Astrocyte (in vitro differentiated cells and primary cell): ENCODE measurements around the gene PLXNB3.

Experiments
- EZH2 ChIP-seq: IDR thresholded peaks from 2 replicates; pipeline ENCODE4 v1.6.1; 2012; ENCODE audit warnings: mild to moderate bottlenecking, low read length, inconsistent platforms; ENCODE audit not compliant: insufficient read depth
- TF ChIP-seq, protein P1 (sequence below): IDR thresholded peaks from 2 replicates; pipeline ENCODE4 v1.5.1; 2011; ENCODE audit warnings: low read depth, mild to moderate bottlenecking, inconsistent platforms, low read length, moderate library complexity; ENCODE audit not compliant: insufficient read depth

GRCh38 chrX:153725039-153725831 is 38.8 kb upstream of the PLXNB3 start:
- TF ChIP-seq, protein P1, sequence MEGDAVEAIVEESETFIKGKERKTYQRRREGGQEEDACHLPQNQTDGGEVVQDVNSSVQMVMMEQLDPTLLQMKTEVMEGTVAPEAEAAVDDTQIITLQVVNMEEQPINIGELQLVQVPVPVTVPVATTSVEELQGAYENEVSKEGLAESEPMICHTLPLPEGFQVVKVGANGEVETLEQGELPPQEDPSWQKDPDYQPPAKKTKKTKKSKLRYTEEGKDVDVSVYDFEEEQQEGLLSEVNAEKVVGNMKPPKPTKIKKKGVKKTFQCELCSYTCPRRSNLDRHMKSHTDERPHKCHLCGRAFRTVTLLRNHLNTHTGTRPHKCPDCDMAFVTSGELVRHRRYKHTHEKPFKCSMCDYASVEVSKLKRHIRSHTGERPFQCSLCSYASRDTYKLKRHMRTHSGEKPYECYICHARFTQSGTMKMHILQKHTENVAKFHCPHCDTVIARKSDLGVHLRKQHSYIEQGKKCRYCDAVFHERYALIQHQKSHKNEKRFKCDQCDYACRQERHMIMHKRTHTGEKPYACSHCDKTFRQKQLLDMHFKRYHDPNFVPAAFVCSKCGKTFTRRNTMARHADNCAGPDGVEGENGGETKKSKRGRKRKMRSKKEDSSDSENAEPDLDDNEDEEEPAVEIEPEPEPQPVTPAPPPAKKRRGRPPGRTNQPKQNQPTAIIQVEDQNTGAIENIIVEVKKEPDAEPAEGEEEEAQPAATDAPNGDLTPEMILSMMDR, result no peak
- no peak for TF ChIP-seq EZH2
